GM21717 (cell line): ENCODE data around the gene PROZ.

Source experiments
- ATAC-seq: cut with Tn5 transposase; IDR thresholded peaks from one replicate; pipeline ENCODE4 v1.9.1; 2021; ENCODE audit warnings: mild to moderate bottlenecking, moderate library complexity; ENCODE audit not compliant: unreplicated experiment

Gene PROZ

DNA sequence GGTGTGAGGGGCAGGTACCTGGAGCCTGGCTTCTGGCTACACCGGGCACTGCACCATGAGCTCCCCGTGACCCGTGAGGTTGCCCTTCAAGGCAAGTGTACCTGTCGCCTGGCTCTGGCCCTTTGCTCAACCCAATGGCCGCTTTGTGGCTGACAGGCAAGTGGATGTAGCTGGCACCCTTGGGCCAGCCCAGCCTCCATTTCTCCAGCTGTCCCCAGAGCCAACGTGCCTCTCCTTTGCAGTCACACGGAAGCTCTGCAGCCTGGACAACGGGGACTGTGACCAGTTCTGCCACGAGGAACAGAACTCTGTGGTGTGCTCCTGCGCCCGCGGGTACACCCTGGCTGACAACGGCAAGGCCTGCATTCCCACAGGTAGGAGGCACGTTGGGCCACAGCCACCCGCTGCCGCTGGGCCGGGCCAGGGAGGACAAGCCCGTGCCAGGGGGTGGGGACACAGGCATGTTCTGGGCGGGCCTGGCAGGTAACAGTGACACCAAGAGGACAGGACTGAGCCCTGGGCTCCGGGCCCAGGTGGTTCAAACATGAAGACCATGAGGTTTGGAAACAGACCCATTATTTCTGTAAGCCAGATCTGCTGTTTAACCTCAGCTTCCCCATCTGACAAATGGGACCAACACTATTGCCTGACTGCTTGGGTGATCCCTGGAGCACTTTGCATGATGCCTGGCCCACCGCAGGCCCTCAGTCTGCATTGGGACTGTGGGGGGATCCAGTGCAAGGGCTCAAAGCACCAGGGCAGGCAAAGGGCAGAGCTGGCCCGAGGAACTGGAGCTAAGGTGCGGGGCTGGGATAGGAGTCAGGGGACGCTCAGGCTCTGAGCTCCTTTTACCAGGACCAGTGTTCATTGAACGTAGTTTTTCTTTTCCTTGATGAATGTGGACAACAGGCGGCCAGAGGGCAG is 17.5 kb upstream of the PROZ start:
- ATAC-seq, result no peak

DNA sequence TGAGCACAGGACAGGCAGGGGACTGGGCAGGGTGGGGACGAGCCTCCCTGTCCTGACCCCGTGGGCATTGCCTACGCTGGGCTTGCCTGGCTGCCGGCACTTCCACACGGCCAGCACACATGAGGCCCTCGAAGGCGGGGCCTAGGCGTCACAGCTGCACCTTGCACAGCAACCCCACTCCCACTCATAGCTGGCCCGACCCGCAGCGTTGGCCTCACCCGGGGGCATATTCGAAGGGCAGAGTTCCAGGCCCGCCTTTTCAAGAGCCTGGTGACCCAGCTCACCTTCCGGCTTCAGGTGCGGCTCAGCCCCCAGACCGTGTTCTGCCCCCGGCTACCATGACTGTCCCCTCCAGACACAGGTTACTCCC is 16.9 kb upstream of the PROZ start:
- ATAC-seq, result no peak

DNA sequence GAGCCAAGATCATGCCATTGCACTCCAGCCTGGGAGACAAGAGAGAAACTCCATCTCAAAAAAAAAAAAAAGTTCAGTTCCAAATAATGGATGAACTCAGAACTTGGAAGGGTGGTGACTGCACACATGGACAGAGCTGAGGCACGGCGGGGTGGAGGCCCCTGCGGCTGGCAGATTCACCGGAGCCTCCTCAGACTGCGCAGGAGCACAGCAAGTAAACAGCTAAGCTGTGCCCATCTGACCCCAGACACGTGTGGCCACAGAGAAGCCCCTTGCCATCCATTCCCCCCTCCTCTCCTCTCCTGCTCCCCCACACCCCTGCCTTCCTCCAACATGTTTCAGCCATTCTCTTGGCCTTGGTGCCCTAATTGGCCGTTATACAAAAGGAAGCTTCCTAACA is 15.6 kb upstream of the PROZ start:
- no peak for ATAC-seq

DNA sequence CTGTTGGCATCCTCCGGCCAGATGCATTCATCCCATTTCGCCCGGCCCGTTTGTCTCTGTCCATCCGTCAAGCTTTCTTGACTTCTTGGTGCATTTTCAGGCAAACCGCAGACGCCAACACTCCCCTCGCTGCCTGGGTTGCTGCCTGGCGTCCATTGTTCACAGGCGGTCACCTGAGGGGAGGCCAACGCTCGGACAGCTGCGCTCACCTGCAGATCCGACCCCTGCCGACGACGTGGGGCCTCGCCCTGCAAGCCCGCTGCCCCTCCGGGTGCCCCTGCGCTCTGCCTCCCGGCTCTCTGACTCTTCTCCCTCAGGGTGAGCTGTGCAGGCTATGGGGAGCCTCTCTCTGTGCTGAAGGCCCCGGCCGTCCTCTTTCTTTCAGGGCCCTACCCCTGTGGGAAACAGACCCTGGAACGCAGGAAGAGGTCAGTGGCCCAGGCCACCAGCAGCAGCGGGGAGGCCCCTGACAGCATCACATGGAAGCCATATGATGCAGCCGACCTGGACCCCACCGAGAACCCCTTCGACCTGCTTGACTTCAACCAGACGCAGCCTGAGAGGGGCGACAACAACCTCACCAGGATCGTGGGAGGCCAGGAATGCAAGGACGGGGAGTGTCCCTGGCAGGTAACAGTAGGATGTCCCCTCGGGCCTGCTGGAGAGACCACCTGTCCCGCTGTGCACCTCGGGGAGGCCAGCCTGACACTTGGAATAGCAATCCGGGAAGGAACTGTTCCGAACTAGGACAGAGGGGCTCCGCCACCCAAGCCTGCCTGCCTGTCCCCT is 14.8 kb upstream of the PROZ start:
- no peak for ATAC-seq

DNA sequence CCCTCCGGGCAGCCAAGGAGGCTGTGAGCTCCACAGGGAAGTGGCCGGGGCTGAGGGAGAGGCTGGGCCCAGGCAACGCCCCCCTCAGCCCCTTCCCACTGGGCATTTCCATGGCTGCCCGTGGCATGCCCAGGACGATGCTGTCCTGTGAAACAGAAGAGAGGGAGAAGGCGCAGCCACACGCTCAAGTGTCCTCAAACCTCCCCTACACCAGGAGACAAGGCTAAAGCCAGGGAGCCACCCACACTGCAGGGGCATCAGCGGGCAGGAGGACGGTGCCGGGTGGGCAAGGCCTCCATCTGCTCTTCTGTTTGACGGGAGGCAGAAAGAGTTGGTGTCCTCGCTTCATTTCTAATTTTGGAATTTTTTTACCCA is 14.2 kb upstream of the PROZ start:
- no peak for ATAC-seq

DNA sequence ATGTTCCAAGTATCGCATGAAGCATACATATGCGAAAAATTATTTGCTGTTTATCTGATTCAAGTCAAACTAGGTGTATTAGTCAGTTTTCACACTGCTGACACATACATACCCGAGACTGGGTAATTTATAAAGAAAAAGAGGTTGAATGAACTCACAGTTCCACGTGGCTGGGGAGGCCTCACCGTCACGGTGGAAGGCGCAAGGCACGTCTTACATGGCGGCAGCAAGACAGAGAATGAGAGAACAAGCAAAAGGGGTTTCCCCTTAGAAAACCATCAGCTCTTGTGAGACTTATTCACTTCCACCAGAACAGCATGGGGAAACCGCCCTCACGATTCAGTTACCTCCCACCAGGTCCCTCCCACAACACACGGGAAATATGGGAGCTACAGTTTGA is 13.0 kb upstream of the PROZ start:
- ATAC-seq, result no peak

DNA sequence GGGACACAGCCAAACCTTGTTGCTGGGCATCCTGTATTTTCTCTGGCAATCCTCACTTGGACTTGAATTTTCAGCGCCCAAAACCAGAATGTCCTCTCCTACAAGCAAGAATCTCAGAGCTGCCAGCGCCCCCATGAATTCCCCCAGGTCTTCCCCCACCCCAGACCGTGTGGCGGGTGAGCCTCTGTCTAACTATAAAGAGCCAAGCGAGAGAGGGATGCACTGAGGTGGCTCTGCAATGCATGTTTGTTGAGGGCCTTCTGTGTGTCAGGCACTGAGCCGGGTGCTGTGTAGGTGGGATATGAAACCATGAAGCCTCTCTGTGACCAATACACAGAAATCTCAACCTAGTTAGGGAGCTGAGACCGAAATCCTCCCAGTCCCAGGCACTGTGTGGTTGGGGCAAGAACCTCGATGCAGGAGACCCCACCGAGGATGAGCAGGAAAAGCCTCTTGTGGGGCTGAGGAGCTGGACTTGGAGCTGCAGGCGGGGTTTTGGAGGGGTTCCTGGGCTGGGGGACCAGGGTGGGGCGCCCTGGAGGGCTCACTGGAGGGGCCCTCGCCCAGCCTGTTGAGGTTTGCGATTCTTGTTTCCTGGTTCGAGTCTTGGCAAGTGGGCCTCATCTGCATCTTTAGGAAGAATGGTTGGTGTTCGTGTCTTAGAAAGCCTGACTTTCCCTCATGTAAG is 12.4 kb upstream of the PROZ start:
- ATAC-seq, result no peak

DNA sequence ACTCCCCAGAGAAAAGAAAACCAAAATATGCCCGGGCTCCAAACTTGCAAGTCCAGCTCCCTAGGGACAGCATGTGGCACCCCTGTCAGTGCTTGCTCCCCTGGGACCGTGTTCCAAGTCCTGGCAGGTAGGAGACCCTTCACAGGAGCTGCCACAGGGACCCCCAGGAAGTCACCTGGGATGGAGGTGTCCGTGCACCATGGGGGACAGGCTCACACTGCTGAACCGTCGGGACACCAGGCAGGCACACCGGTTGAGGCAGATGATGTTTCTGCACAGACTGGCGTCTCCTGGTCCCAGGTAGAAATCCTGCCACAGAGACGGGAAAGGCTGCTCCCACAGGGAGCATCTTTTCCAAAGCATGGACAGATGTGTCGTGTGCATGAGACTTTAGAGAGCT is 11.7 kb upstream of the PROZ start:
- no peak for ATAC-seq

DNA sequence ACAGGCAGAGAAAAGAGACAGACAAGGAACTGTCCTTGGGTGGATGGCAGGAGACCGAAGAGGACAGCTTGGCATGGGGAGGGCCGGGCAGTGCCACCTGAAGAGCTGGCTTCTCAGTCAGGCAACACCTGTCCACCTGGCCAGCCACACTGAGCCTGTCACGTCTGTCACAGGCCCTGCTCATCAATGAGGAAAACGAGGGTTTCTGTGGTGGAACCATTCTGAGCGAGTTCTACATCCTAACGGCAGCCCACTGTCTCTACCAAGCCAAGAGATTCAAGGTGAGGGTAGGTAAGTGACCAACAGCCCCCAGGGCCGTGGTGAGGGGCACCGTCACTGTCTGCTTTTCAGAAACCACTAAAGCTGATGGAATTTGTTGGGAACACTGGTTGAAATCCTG is 11.2 kb upstream of the PROZ start:
- no peak for ATAC-seq

DNA sequence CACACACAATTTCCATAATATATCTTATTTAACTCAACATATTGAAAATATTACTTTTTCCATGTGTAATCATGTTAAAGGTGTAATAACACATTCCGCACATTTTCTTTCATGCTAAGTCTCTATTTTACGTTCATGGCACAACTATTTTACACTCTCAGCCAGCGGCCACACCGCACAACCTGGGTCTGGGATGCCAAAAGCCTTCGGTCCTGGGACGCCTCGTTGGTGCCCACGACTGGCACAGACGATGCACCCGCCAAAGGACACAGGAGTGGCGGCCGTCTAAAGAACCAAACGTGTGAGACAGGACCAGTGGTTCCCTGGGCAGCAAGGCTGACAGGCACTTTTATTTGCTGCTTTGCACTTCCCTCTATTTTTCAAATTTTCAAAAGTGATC is 10.0 kb upstream of the PROZ start:
- no peak for ATAC-seq

DNA sequence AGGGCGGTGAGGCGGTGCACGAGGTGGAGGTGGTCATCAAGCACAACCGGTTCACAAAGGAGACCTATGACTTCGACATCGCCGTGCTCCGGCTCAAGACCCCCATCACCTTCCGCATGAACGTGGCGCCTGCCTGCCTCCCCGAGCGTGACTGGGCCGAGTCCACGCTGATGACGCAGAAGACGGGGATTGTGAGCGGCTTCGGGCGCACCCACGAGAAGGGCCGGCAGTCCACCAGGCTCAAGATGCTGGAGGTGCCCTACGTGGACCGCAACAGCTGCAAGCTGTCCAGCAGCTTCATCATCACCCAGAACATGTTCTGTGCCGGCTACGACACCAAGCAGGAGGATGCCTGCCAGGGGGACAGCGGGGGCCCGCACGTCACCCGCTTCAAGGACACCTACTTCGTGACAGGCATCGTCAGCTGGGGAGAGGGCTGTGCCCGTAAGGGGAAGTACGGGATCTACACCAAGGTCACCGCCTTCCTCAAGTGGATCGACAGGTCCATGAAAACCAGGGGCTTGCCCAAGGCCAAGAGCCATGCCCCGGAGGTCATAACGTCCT is 9.4 kb upstream of the PROZ start:
- no peak for ATAC-seq

DNA sequence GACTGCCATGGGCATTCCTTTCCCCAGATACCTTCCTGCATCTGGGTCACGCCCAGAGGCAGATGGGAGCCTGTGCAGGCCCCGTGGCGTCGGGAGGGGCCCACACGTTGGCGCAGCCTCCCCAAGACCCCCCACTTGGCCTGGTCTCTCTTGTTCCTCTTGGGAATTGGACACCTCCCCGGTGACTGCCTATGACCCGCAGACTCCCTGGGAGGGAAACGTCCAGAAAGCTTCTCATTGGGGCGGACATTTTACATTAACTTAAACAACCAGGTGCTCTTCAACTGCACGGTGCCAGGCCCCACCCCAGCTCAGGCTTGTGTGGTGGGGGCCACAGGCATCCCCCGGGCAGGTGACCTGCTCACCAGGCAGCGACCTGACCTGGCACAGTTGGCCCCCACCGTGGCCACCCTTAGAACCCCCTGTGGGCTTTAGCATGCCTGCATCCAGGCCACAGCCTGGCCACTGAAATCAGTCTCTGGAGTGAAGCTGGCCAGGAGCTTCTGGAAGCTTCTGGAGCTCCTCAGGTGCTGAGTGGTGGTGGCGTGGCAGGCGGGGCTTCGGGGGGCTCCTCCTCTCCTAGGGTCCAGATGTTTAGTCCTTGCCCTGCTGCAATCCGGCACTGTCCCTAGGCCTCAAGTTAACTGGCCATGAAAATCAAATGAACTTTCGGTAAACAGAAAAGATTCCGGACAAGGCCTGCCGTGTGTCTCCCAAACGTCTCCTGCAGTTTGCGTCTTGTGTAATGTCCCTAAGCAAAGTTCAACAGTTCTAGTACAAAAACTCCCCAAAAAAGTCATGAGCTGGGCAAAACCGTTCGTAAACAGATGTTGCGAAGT is 8.5 kb upstream of the PROZ start:
- ATAC-seq, result no peak

DNA sequence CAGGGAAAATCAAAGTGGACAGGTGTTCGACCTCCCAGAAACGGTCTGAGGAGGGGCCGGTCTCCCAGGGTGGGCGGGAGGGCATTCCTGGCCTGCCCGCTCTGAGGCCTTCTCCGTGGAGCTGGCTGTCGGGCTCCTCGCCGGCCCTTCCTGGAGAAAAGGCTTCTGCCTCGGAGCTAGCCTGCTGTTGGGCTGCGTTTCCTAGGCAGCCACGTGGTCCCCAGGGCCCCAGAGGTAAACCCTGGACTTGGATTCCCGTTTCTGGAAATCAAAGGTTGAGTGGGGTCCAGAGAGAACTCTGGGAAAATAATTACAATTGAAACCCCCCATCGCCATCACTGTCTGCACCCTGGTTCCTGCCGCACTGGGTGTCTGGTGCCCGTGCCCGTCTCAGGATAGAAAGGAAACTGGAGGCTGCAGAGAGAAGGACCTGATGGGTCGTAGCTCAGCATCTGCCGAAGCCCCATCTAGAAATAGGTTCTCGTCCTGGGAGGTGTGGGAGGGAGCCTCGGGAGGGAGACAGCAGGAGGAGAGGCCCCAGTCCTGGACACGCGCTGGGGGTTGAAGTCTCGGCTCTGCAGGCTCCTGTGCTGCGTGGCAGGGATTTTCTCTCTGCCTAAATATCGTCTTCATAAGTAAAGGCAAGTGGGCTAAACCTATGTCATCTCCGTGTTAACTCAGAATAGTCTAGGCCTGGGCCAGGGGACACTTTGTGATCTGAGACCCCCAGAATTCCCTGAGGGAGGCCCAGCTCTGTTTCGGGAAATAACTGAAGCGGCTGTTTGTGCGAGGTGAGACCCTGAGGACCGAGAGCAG is 7.7 kb upstream of the PROZ start:
- no peak for ATAC-seq

DNA sequence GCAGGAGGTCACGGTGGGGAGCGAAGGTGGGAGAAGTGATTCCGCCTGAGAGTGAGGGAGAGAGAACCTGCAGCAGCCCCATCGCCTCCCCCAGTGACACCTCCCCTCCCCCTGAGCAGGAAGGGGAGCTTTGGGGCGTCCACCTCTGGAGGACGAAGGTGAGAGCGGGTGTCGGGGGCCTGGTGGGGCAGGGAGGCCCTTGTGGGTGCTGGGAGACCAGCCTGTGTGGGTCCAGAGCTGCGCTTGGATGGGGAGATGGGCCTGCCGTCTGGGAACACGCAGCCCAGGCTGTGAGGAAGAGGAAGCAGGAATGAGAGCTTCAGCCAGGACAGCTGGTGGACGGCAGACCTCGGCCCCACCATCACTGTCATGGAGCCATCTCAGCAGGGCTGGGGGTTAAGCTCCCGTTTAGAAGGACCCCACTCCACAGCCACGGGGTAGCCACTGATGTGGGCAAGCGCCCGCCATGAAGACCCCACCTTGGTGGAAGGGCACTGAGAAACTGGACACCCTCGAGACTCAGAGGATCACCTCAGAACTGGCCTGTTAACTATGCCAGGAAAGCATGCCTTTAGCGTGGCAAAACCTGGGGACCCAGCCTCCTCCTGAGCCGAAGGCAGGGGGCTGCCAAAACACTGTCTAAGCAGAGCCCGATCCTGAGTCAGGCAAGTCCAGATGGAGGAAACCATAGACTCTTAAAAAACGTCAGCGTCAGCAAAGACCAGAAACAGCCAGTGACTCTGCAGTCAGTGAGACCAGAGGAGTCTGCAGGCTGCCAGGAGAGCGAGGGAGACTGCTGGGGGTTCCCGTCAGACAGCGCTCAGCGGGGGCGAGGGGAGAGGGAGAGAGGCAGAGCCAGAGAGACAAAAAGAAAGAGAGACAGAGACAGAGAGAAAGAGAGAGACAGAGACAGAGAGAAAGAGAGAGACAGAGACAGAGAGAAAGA is 6.4 kb upstream of the PROZ start:
- no peak for ATAC-seq

DNA sequence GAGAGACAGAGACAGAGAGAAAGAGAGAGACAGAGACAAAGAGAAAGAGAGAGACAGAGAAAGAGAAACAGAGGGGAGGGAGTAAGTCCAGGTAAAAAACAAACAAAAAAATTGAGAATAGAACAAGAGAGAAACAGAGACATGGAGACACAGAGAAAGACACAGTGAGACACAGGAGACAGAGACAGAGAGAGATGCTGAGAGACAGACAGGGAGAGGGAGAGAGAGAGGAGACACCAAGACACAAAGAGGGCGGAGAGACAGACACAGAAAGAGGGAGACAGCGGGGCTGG is 5.8 kb upstream of the PROZ start:
- ATAC-seq, result no peak

DNA sequence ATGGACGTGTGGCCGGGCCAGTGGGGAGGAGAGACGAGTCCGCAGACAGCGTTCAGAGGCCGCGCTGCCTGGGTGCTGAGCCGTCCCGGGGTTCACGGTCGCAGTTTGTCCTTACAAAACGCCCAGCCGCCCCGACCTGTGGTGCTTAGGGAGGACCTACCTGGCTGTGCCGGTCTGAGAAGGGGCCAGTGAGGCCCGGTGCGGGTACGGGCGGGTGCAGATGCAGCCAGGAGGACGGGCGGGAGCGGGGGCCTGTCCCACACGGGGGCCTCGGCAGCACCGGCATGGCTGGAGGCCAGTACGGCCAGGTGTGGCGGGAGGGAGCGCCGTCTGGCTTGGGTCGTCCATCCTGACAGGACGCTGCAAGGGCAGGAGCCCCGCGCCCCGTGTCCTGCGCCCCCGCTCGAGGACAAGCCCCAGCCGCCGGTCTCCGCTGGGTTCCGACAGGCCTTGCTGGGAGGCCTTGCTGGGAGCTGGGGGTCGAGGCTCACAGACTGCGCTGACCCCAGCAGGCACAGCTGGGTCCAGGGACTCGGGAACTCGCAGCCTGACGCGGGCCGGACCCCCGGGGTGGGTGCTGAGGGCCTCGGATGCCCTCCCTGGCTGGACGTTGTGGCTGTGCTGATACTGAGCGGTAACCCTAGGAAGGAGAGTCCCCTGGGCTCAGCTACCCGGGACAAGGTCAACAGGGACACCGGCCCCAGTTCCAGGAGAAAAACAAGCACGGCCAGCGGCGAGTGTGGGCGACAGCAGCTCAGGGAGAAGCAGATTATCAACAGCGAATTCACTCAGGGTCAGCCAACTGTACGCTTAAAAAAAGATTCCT is 5.3 kb upstream of the PROZ start:
- ATAC-seq, result no peak

DNA sequence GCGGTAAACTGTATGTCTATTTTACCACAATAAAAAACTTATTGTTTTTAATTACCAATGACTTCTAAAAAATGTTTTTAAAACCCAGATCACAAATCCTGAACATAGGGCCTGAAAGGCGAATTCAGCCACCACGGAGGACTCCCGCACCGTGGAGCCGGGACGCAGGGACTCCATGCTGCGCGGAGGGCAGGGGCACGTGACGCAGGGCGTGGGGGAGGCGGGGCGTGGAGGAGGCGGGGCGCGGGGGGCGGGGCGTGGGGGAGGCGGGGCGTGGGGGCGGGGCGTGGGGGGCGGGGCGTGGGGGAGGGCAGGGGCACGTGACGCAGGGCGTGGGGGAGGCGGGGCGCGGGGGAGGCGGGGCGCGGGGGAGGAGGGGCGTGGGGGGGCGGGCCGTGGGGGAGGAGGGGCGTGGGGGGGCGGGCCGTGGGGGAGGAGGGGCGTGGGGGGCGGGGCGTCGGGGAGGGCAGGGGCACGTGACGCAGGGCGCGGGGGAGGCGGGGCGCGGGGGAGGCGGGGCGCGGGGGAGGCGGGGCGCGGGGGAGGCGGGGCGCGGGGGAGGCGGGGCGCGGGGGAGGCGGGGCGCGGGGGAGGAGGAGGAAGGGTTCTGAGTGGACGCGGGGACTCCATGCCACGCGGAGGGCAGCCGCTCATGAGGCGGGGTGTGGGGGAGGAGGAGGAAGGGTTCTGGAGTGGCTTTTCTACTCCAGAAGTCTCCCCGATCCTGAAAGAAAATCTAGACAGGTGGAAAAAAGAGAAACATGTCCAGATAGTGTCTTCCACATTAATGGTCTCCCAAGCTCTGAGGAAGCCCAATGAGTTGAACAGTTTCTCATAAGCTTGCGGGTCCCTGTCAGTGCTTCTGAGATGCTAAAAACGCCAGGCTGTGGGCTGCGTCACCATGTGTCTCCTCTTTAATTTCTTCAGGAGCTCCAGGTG is 4.4 kb upstream of the PROZ start:
- no peak for ATAC-seq
